HTERT RPE-1 (cell line): ENCODE results near the gene C17orf100.

Experiments
- in situ Hi-C: fragments of 300-500 bp; cut with MboI; formaldehyde crosslinking; loops from 4 replicates; pipeline ENCODE4 v1.14.3; 2020; ENCODE audit warnings: low sequenced_read_pairs

Gene C17orf100

DNA sequence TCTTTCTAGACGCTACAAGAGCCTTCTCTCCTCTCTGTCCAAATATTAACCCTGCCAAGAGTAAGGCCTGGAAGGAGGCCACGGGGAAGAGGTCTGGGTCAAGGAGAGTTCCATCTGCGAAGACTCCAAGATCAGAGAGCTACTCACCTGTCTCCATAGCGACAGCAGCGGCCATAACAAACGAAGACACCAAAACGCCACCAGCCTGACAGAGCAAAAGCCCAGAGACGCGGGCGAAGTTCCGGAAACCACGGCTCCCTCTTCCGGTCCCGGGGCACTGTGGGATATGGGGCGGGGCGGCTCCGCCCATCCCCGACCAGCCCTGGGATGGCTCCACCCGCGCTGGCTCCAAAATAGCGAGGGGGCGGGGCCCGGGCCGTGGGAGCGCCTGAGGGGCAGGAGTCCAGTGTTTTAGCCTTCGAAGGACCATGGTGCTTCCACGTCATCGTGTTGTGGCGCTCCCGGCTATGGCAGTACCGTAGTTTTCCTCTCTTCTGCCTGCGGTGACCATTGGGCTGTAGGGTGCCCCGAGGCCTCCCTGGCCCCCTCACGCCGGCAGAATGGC lies at the start of gene C17orf100, which contains the start of gene MED31:
Gene C17orf100 (plus strand): TSS at position 409 of the 565 bp plus-strand sequence. CDS start 152 bp downstream, at position 561.
Gene MED31 (minus strand): TSS at position 252 of the 565 bp plus-strand sequence. CDS start 77 bp downstream, at position 175.
- in situ Hi-C loops, result no loop called here

DNA sequence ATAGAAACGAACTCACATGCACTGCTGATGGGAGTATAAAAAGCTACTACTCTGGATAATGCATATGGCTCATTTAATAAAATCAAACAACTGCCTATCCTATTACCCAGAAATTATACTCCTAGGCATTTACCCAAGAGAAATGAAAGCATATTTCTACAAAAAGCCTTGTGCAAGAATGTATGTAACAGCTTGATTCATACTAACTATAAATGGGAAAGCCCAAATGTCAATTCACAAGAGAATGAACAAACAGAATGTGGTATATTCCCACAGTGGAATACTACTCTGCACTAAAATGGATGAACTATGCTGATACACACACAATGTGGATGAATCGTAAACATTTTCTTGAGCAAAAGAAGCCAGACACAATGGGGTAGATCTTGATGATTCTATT lies 49.4 kb upstream of the C17orf100 start:
- in situ Hi-C loops, result no loop called here

DNA sequence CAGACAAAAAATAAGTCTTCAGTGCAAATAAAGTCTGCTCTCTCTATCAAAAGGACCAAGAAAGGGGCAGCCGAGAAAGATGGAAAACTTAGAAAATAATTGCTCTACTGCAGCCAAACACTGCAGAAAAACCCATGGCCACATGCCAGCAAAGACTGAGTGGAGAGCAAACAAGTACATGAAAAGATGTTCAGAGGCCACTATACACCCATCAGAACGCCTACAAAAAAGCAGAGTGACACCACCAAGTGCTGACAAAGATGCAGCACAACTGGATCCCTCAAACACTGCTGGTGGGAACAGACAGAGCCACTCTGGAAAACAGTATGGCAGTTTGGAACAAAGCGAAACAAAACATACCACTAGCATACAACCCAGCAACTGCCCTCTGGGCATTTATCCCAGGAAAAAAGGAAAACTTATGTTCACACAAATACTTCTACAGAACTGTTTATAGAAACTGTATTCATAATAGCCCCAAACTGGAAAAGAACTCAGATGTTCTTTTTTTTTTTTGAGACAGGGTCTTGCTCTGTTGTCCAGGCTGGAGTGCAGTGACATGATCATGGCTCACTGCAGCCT lies 47.7 kb upstream of the C17orf100 start:
- in situ Hi-C loops, result no loop called here

DNA sequence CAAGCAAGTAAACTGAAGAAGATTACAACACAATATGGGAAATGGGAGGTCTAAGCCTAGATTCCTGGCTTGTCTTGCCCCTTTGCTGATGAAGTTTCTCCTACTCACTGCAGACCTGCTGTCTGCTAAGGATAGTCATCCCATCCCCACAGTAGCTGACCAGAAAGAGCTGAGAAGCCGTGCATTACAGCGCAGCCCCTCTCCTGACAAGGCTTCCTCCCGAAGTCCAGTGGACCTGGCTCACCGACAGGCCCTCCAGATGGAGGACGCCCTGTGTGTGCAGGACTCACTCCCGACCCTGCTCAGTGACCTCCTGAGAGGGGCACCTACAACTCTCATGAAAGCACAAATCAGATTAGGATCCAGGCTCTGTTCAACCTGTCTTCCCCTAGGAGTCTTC lies 46.4 kb upstream of the C17orf100 start:
- in situ Hi-C loops, result no loop called here

DNA sequence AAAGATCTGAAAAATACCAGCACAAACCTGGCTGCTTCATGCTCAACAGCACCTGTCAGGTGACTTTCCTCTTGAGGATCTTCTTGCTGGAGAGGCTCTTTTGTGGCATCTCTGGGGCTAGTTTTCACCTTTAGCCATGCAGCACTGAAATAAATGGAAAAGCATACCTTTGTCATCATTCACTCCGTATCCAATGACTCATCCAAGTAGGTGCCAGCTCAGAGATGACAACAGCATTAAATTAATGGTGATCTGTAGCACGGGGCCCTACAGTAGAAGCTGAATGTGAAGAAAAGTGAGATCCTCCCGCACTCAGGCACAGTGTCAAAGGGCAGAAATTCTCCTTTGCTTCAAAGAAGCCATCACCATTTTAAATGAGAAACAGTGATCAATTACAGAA lies 43.2 kb upstream of the C17orf100 start:
- in situ Hi-C loops, result no loop called here

DNA sequence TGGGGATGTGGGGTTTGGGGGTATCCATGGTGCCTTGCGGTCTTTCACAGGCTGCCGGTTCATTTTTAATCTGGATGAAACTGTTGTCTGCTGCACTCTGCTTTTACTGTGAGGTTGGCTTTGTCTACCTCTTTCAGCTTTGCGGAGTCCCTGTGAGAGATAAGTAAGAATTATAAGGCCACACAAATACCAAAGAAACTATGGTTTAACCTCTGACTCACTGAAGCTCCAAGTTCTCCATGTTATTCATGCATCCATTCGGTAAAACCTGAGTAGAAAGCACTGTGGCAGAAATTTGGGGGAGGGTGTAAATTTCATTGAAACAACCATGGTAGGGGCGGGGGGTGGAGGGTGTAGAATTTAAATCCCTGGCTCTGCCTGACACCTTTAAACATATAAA lies 41.6 kb upstream of the C17orf100 start:
- in situ Hi-C loops, result no loop called here

DNA sequence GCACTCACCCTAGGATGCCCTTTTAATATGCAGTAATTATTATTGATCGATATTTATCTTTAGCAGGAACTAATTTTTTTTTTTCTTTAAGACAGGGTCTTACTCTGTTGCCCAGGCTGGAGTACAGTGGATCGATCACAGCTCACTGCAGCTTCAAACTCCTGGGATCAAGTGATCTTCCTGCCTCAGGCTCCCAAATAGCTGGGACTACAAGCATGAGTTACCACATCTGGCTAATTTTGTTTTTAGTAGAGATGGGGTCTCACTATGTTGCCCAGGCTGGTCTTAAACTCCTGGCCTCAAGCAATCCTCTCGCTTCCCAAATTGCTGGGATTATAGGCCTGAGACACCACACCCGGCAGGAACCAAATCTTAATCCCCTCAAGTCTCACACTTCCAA lies 40.3 kb upstream of the C17orf100 start:
- in situ Hi-C loops, result no loop called here

DNA sequence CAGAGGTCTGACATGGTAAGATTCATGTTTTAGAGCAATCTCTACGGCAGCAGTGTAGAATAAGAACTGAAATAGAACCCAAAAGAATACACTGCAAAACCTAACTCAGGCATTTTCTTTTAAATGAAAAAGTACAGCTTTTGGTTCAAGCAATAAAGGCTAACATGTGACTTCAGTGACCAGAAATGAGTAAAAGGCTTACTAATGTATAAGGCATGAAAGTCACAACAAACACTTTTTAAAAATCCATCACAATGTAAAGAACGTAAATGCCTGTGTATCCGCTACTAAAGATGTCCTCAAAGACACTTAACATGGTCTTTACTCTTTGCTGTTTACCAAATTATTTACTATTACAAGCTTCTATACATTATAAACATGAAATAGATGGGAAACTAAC lies 27.6 kb upstream of the C17orf100 start:
- in situ Hi-C loops, result no loop called here

DNA sequence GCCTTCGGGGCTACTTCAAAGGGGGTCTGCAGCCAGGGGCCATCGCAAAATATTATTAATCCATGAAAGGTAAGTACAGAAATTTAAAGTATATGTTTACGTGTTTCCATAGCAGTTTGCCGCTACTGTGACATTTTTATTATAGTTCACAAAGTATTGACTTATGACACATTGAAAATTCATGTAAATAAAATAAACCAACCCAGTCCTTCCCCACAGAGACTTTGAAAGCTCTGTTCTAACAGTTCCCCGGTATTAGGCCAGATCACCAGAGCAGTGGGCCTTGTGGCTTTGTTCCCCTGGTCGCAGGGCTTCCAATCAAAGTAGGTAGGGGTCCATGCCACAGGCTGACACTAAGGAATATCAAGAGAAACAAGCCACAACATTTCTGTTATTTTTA lies 24.9 kb upstream of the C17orf100 start:
- in situ Hi-C loops, result no loop called here

DNA sequence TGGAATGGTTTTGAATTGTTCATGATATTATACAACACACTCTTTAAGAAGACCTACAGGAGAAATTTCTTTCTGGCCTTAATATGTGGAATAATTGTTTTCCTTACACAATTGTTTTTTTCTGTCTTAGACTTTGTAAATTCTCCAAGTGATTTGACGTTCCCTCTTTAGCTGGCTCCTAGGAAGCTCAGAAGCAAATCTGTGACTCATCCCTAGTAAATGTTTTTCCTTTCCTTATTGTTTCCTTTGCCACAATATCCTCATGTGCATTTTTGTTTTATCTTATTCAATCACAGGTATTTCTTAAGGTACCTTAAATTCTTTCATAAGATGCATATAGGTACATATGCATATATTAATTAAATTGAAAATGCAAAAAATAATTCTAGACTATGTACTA lies 24.5 kb upstream of the C17orf100 start:
- in situ Hi-C loops, result no loop called here

DNA sequence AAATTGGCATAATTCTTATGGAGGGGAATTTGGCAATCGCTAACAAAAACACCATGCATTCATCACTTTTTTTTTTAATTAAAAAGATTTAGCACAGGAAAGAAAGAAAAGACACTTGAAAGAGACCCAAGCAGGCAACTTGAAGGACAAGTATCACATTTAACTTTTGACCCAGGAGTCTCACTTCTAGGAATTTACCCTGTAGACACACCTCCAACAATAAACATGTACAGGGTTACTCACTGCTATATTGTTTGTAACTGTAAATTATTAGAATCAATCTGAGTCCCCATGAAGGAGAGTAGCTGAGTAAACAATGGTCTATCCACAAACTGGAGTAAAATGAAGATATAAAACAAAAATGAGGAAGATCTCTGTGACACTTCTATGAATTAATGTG lies 21.2 kb upstream of the C17orf100 start:
- in situ Hi-C loops, result no loop called here

DNA sequence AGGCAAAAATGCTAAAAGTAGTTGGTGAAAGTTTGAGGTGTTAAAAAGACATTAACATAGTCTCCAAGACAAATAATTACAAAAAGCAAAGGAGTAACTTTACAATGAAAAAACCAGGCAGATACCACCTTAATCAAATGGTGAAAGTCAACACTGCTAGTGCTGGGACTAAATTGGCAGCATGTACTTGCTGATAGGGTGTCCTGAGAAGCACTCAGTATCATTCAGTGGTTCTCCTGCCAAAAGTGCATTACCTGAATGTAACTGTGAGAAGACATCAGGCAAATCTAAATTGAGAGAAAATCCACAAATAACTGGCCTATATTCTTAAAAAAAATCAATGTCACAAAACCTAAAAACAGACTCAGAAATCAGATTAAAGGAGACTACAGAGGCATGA lies 19.0 kb upstream of the C17orf100 start:
- in situ Hi-C loops, result no loop called here

DNA sequence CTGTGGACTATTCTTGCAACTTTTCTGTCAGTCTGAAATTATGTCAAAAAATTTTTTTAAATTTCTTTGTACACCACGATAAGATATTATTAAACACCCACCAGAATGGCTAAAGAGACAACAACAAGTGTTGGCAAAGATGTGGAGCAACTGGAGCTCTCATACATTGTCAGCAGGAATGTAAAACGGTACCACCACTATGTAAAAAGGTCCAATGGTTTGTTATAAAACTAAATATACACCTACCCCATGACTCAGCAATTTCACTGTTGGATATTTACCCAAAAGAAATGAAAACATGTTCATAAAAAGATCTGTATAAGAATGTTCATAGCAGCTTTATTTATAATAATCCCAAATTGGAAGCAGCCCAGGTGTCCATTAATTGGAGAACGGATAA lies 18.3 kb upstream of the C17orf100 start:
- in situ Hi-C loops, result no loop called here

DNA sequence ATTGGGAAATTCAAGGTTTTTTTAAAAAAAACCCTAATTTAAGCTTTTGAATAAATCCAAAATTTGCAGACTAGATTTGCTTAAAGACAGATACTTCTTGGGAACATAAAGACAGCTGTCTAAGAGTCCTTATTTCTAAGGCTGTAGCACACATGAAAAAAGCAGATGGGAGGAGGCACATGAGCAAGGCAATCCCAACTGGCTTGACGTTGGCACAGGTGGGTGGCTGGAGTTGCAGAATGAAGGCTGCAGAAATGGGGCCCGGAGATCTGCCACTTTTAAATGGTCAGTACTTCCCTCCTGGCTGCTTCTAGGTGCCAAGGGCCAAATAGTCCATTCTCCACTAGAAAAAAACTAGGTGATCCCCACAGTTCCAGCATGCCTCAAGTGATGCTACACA lies 15.5 kb upstream of the C17orf100 start:
- in situ Hi-C loops, result no loop called here

DNA sequence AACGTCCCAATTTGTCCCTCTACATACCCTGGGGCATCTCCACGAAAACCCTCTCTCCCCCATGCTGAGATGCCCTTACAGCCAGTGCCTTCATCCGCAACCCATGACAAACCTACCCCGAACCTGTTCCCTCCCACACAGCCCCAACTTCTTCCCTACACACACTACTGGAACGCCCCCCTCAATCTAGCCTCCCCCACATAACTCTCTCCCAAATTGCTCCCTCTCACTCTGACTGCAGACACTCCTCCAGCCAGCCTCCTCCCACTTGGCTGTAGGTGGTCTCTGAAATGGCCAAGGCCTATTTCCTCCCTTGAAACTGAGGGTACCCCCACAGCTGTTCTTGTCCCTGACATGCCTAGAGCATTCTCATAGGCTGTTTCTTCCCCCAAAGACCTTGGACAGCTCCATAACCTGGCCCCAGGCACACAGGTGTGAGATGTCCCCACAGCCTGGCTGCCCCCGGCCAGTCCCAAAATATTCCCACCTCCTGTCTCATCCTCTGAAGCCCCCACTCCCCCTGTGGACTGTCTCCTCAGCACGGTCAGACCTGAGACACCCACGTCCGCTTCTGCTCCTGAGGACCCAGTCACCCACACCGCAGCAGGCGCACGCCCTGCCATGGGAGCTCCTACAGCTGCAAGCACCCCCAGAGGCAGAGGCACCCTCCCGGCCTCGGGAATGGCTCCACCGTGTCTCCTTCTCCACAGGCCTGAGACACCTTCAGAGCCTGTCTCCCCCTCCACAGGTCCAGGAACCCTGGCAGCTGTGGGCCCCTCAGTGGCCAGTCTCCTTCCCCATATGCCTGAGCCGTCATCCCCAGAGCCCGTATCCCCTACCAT lies 14.7 kb upstream of the C17orf100 start:
- in situ Hi-C loops, result no loop called here

DNA sequence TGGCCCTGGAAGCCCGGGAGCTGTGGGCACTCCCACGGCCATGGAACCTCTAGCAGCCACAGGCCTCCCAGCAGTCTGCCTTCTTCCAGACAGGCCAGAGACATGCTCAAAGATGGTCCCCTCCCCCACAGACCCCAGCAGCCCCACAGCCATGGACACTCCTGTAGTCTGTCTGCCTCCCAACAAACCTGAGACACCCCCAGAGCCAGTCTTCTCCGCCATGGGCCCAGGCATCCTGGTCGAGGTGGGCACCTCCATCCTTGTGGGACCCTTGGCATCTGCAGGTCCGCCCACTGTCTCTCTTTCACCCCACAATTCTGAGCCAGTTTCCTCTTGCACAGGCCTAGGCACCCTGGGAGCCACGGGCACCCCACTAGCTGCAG lies 14.1 kb upstream of the C17orf100 start:
- in situ Hi-C loops, result no loop called here

DNA sequence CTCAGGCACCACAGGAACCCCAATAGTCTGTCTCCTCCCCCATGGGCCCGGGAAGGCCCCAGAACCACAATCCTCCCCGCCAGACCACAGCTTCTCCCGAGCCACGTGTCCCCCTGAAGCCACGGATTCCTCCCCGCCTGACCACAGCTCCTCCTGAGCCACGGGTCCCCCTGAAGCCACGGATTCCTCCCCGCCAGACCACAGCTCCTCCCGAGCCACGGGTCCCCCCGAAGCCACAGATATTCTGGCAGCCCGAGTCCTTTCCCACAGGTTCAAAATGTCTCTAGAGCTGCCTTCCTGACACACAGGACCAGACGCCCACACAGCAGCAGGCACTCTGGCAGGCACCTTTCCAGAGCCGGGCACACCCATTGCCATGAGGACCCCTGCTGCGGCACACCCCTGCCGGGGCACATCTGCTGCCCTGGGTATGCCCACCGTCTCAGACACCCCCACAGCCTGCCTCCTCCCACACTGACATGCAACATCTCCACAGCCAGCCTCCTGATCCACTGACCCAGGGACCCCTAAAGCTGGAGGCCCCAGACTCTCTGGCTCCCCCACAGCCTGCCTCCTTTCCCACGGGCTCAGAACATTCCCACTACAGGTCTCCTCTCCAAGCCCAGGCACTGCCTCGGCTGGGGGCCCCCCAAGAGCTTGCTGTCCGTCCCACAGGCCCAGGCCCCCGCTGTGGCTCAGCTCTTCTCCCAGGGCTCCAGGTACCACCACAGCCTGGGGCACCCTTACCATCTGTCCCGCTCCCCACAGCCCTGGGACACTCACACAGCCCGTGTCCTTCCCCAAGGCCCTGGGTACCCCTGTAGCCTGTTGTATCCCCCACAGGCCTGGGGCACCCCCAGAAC lies 13.3 kb upstream of the C17orf100 start:
- in situ Hi-C loops, result no loop called here

DNA sequence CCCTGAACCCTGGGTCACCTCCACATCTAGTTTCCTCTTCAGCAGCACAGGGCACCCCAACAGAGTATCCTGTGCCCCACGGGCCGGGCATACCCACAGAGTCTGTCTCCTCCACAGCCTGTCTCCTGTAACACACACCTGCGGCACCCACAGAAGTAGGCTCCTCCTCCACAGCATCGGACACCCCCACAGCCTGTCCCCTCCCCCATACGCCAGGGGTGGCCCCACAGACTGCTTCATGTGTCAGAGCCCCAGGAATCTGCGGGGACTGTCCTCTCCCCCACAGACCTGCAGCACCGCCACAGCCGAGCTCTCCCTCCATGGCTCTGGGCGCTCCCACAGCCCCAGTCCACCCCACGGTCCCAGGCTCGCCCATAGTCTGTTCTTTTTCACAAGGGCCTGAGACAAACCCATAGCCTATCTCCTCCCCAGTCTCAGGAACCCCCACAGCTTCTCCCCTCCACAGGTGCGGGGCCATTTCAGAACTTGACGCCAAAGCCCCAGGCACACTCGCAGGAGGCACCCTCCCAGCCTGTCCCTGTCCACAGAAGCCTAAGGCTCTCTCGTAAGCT lies 12.5 kb upstream of the C17orf100 start:
- in situ Hi-C loops, result no loop called here

DNA sequence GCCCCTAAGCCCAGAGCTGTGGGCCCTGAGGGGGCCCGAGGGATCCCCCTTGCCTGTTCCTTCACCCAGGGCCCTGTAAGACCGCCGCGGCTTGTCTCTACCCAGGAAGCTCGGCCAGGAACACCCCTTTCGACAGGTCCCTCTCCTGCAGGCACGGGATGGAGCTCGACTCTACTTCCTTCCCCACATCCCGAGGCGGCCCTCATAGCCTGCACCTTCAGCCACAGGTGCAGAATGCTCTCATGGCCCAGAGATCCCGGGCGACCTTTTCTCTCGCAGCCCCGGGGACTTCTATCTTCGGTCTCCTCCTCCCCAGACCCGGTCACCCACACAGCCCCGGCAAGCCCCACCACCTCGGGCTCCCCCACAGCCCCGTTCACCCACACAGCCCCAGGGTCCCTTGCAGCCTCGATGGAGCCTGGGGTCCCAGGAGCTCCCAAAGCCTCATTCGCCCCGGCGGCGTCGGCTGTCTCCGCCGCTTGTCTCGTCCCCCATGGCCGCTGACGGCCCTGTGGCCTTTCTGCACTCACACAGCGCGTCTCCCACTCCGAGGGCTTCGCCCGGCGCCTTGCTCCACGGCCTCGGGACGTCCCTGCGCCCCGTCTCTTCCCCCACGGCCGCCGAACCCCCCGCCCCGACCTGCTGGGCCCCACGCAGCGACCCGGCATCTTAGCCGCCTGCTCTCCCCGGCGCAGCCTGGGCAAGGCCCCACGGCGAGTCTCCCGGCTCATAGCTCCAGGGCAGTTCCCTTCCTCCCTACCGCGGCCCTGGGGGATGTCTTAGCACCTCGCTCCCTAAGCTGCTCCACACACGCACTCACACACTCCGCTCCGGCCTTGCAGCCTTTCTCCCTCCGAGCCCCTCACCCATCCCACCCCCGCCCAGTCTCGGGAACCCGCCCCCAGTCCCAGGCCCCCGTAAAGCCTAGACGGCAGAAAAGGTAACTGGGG lies 11.7 kb upstream of the C17orf100 start:
- in situ Hi-C loops, result no loop called here
